GM19397 (cell line): ENCODE data around the gene C1QB.

ENCODE experiments used
- ATAC-seq: cut with Tn5 transposase; IDR thresholded peaks from one replicate; pipeline ENCODE4 v1.9.1; 2021; ENCODE audit warnings: mild to moderate bottlenecking, moderate library complexity; ENCODE audit not compliant: unreplicated experiment

The C1QB gene

GRCh38 chr1:22633697-22634463 lies 19.2 kb upstream of the C1QB start:
- no peak for ATAC-seq

- no peak for ATAC-seq
Measured at GRCh38 chr1:22635436-22635835, 17.6 kb upstream of the C1QB start.

GRCh38 chr1:22636353-22636752 lies 16.7 kb upstream of the C1QB start, which contains the start of gene C1QA:
Gene C1QA (plus strand): TSS chr1:22636628. CDS start chr1:22637617, 989 bp downstream.
- ATAC-seq, result no peak

GRCh38 chr1:22636927-22637326 lies 16.1 kb upstream of the C1QB start:
- no peak for ATAC-seq

- ATAC-seq, result no peak
Measured at GRCh38 chr1:22637907-22638445, 15.1 kb upstream of the C1QB start.

GRCh38 chr1:22638476-22639234 lies 14.4 kb upstream of the C1QB start:
- no peak for ATAC-seq

GRCh38 chr1:22639286-22639685 lies 13.8 kb upstream of the C1QB start:
- ATAC-seq, result no peak

GRCh38 chr1:22641247-22641646 lies 11.8 kb upstream of the C1QB start:
- no peak for ATAC-seq

GRCh38 chr1:22641906-22642636 lies 11.0 kb upstream of the C1QB start:
- no peak for ATAC-seq

- no peak for ATAC-seq
Measured at GRCh38 chr1:22643381-22643780, 9.7 kb upstream of the C1QB start, which contains the start of gene C1QC. Gene C1QC (plus strand): TSS chr1:22643633. CDS start chr1:22644024, 391 bp downstream.

- no peak for ATAC-seq
Measured at GRCh38 chr1:22643928-22644327, 9.1 kb upstream of the C1QB start.

GRCh38 chr1:22645931-22646330 lies 7.1 kb upstream of the C1QB start:
- no peak for ATAC-seq

GRCh38 chr1:22646384-22646783 lies 6.7 kb upstream of the C1QB start:
- ATAC-seq, result no peak

- no peak for ATAC-seq
Measured at GRCh38 chr1:22650089-22650693, 2.8 kb upstream of the C1QB start.

- no peak for ATAC-seq
Measured at GRCh38 chr1:22651941-22652856, 837 bp upstream of the C1QB start.

- no peak for ATAC-seq
Measured at GRCh38 chr1:22654692-22655091, 1.7 kb downstream of the C1QB start.

GRCh38 chr1:22658385-22659163 lies 5.5 kb downstream of the C1QB start:
- ATAC-seq, result no peak

- no peak for ATAC-seq
Measured at GRCh38 chr1:22660716-22661241, 7.7 kb downstream of the C1QB start.

- ATAC-seq, result no peak
Measured at GRCh38 chr1:22661880-22662279, 8.8 kb downstream of the C1QB start.
